ENCODE results near the gene MYL5.

The MYL5 gene

GRCh38 chr4:708631-708933, 34.2 kb downstream of the MYL5 start:
- no peak for DNase-seq

DNA sequence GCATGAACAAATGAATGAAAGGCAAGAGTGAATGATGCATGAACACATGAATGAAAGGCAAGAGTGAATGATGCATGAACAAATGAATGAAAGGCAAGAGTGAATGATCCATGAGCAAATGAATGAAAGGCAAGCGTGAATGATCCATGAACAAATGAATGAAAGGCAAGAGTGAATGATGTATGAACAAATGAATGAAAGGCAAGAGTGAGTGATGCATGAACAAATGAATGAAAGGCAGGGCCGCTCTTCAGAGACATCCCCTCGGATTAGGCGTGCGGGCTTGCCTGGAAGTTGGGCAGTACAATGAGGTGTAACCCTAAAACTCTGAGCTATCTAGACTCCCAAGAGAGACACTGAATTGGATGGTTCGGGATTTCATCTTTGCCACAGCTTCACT, 35.0 kb downstream of the MYL5 start:
- no peak for DNase-seq

DNA sequence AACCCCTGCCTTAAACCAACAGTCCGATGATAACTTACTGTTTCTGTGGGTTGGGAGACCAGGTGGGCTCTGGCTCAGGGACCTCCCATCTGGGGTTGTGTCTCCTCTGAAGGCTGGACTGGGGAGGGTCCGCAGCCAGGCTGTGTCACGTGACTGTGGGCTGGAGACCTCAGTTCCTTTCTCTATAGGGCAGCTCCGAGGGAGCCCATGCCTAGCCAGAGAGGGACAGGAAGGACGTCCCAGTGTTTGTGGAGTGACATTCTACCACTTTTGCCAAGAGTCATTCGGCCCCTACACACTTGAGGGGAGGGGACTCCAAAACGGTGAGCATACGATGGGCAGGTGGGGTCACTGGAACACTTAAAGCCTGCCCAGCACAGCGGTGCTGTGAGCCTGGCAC, 35.8 kb downstream of the MYL5 start:
- DNase-seq: no peak

DNA sequence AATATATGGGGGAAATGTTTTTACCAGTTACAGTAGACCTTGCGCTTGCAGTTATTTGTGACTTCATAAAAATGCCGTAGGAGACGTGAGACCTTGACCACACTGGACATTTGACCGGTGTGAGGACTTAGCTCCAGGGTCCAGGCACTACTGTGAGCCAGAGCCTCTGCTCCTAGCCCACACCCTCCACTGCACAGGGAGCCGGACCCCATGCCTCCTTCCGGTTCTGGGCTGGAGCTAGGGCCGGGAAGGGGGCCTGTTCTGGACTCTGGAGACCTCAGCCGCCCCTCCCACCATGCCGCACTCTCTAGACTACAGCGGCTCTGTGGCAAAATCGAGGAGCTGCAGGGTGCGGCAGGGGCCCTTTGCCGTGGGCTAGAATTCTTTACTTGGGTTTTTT, 36.6 kb downstream of the MYL5 start:
- no peak for DNase-seq

- DNase-seq: no peak
These were observed 37.8 kb downstream of the MYL5 start for GRCh38 chr4:712093-712492.

DNA sequence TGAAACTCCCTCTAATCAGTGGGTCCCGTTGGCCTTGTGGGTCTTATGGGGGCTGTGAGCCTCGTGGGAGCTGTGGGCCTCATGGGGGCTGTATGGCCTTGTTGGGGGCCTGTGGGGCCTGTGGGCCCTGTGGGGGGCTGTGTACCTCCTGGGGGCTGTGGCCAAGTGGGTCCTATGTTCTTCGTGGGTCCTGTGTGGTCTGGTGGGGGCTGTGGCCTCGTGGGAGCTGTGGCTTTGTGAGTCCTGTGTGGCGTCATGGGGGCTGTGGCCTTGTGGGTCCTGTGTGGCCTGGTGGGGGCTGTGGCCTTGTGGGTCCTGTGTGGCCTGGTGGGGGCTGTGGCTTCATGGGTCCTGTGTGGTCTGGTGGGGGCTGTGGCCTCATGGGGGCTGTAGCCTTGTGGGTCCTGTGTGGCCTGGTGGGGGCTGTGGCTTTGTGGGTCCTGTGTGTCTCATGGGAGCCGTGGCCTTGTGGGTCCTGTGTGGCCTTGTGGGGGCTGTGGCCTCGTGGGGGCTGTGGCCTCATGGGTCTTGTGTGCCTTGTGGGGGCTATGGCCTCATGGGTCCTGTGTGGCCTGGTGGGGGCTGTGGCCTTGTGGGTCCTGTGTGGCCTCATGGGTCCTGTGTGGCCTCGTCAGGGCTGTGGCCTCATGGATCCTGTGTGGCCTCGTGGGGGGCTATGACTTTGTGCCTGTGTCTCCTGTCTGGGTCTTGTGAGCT, 38.7 kb downstream of the MYL5 start:
- DNase-seq: no peak

DNA sequence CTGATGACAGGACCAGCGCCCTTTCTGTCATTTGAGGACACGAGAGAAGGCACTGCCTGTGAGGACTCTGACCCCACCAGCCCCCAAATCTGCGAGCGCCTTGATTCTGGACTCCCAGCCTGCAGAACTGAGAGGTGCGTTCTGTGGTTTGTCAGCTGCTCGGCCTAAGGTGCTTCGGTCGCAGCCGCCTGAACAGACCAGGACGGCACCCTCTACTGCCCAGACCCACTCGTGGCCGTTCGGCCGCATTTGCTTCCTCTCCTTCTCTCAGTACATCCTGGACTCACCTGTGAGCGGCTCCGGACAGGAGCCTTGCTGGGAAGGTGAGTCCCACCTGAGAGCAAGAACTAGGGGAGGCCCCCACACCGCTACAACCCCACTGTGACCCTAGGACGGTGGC, 39.7 kb downstream of the MYL5 start:
- no peak for DNase-seq

- DNase-seq: no peak
These were observed 43.4 kb downstream of the MYL5 start for GRCh38 chr4:717601-718320.

GRCh38 chr4:718460-718859, 44.1 kb downstream of the MYL5 start:
- no peak for DNase-seq

GRCh38 chr4:720111-720860, 45.9 kb downstream of the MYL5 start:
- no peak for DNase-seq

DNA sequence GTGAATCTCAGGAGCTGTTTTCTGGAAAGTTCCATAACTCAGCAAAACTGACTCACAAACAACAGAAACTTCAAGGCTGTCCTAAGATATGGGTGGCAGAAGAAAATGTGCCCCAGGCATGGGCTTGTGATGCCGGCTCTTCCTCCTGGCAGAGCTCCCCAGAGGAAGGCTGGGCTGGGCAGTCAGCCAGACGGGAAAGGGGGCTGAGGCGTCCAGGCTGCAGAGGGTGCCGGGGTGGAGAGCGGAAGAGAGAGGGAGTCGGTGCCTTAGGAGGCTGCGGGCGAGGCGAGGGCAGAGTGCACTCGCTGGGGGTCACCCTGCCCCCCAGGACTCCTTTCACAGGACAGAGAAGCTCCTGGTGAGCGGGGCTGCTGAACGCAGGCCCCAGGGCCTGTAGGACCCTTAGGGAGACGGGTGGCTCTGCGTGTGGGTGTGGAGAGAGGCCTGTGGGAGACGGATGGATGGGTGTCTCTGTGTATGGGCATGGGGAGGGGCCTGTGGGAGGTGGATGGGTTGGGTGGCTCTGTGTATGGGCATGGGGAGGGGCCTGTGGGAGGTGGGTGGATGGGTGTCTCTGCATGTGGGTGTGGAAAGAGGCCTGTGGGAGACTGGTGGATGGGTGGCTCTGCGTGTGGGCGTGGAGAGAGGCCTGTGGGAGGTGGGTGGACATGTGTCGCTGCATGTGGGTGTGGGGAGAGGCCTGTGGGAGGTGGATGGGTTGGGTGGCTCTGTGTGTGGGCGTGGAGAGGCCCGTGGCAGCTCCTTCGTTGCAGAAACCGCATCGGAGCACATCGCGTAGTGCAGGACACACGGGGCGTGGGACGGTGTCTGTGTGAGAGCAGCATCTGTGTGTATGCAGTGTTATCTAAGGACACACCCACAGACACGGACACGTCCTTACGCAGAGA, 47.2 kb downstream of the MYL5 start:
- DNase-seq: no peak

- DNase-seq: no peak
These were observed 47.9 kb downstream of the MYL5 start for GRCh38 chr4:722169-722725.

GRCh38 chr4:722851-723360, 48.6 kb downstream of the MYL5 start:
- no peak for DNase-seq

DNA sequence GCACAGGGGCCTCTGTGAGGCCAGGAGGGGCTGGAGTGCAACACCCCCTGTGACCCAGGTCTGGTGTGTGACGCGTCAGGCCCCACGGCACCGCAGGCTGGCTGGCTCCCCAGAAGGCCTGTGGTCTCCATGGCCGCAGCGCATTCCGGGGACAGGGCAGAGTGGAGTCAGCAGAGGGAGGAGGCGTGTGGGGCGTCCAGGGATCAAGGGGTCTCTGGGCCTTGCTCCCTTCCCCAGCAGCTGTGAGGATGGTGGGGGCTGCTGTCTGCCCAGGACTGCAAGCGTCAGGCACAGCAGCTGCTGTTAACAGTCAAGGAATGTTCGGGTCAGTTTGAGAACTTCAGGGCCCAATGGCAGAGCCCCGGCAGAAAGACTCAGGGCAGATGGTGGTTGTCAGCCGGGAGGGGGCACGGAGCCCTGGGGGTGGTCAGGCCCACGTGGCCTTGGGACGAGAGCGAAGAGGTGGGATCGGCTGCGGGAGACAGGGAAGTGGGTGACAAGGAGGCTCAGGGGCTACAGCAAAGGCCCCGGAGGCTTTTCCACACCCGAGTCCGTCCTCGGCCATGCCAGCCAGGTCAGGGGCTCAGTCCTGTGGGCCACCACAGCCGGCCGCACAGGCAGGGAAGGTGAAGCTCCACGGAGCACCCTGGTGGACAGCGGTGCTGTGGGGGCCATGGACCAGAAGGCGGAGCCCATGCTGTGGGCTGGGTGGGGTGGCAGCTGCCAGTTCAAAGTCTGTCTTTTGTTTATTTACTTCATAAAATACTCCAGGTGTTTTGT, 49.6 kb downstream of the MYL5 start:
- no peak for DNase-seq

DNA sequence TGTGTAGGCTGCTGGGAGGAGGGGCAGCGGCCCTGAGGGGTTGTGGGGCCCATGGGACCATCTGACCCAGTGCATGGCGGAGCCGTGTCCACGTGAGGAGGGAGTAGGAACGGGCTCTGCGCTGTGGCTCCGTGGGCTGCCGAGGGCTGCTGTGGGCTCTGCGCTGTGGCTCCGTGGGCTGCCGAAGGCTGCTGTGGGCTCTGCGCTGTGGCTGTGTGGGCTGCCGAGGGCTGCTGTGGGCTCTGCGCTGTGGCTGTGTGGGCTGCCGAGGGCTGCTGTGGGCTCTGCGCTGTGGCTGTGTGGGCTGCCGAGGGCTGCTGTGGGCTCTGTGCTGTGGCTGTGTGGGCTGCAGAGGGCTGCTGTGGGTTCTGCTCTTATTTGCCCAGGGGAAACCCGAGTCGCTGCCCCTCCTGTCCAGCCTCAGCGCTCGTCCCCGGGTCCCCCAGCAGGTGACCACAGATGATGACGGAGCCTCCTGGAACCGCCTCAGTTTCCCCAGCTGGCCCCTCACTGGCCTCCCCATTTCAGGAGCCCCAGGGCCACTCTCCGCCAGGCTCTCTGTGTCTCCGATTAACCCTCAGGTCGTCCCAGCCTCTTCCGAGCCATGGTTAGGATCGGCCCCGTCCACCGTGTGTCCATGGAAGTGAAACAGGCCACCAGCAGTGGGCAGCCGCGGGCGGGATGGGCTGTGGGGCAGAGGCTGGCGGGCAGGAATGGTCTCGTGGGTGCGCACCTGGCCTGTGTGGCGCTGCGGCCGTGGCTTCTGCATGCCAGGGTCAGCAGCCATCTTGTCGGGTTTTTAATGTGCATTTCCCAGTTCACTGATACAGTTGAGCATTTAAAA, 51.3 kb downstream of the MYL5 start:
- no peak for DNase-seq

GRCh38 chr4:726235-726787, 52.0 kb downstream of the MYL5 start:
- no peak for DNase-seq

GRCh38 chr4:726838-727237, 52.5 kb downstream of the MYL5 start:
- DNase-seq: no peak

DNA sequence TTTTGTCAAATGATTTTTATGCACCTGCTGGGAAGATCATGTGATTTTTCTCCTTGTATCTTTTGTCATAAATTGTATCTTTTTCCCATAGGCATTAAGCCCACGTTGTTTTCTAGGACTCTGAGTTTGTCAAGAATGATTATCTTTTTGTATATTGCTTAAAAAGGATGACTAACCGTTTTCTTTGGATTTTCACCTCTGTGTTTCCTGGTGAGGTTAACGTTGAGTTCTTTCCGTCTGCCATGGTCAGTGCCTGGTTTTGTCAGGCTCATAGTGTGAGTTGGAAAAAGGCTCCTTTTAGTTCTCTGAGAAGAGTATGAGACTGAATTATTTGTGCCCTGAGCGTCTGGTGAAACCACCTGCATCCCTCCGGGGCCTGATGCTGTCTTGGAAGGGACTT, 53.2 kb downstream of the MYL5 start:
- DNase-seq: no peak

DNA sequence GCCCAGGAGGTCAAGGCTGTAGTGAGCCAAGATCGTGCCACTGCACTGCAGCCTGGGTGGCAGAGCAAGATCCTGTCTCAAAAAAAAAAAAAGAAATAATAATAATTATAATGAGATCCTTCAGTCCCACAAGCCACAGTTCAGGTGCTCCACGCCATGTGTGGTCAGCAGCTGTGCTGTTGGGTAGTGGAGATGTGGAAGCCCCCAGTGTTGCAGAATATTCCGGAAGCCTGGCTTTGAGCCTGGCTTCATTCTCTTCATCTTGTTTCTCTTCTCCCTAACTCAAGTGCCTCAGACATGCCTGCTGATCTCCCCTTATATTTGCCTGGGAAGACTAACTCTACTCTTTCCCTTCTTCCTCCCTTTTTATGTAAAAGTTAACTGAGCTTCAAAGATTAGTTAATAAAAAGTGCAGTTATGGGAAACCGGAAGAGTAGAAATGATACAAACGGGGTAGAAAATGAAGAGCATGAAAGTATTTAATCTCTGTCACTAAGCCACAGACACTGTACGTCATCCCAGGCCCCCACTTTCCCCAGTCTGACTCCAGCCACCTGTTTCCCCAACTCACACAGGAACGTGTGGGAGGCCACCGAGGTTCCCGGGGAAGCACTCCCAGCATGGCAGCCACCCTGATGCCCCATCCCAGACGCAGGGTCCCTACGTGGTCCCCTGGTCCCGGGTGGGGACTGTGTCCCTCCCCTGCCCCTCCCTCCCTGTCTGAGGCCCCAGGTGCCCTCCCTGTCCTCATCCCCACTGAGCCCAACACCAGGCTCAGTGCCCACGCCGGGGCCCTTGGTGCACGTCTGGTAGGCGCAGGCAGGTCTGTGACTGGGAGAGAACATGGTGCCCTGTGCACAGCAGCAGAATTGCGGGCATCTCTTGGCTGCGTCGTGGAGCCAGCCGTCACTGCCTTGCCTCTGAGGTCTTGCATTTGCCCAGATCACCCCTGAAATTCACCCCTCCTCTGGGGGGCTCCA, 55.3 kb downstream of the MYL5 start:
- DNase-seq: no peak
